ENCODE results near the gene IL20.
A peak's percentile ranks its signal among the peaks of the same experiment; 100 is the strongest.

- TF ChIP-seq CTCF (optimal IDR thresholded peaks at IDR 0.05 in 1 of 3, IDR thresholded peaks at IDR 0.05 in 1 of 3, conservative IDR thresholded peaks at IDR 0.05 in 1 of 3; ENCODE audit: extremely low read depth in 1 of 3, insufficient read depth in 2 of 3, low read length in 3 of 3) (peak in 2 of 3 experiments; percentile 7 to 28), EZH2 (IDR thresholded peaks at IDR 0.05; ENCODE audit: low read length) (no peak)
These were observed 43.9 kb downstream of the IL20 start for GRCh38 chr1:206909161-206909882.

Data from keratinocyte (primary cell).